OCI-LY7 (cell line): ENCODE results near the gene LRP5. TPM values are rescaled to one million over a fixed set of nuclear protein-coding genes. Genes with fewer than 3 reads are reported as not detected.
A peak's percentile ranks its signal among the peaks of the same experiment; 100 is the strongest.

Source experiments
- BruUV-seq: library from RNA; stranded (reverse); fragments of 400-500 nt; replicated peaks from 2 replicates; lab custom pipeline; 2021; lab: Mats Ljungman, UMichigan
- CTCF ChIA-PET: fragments of 300-600 bp; sonication (Branson Sonifier 250); formaldehyde crosslinking; loops from one replicate; lab custom pipeline; 2022; ENCODE audit warnings: antibody characterized with exemption; ENCODE audit not compliant: unreplicated experiment; lab: Charles Lee
- POLR2A ChIA-PET: fragments of 300-600 bp; sonication (Branson Sonifier 250); formaldehyde crosslinking; loops from one replicate; lab custom pipeline; 2022; ENCODE audit warnings: antibody characterized with exemption; lab: Charles Lee
- DNase-seq: peaks from one replicate; pipeline ENCODE4 v3.0.0-alpha.2; 2015; ENCODE audit warnings: low spot score
- H2AFZ ChIP-seq: fragments of 200-600 bp; sonication (generic), shearing (Covaris generic); 2 replicates; pipeline ENCODE4 v1.6.1; 2014; ENCODE audit warnings: mild to moderate bottlenecking, antibody characterized with exemption, low read length, moderate library complexity
- H3K27ac ChIP-seq: fragments of 200-600 bp; sonication (generic); 2 replicates; pipeline ENCODE4 v1.5.1; 2014; ENCODE audit warnings: mixed run types, low read depth, mild to moderate bottlenecking, moderate library complexity, low read length, inconsistent platforms; ENCODE audit not compliant: poor library complexity, severe bottlenecking
- H3K36me3 ChIP-seq: fragments of 200-600 bp; sonication (generic); 2 replicates; pipeline ENCODE4 v1.6.1; 2014; ENCODE audit warnings: mild to moderate bottlenecking, antibody characterized with exemption, low read length, moderate library complexity, mixed read lengths; ENCODE audit not compliant: insufficient read depth
- H3K4me1 ChIP-seq: fragments of 200-600 bp; sonication (generic); 2 replicates; pipeline ENCODE4 v1.5.1; 2014; ENCODE audit warnings: mild to moderate bottlenecking, low read length; ENCODE audit not compliant: insufficient read depth, poor library complexity, severe bottlenecking
- H3K4me2 ChIP-seq: fragments of 200-600 bp; sonication (generic); 2 replicates; pipeline ENCODE4 v1.6.1; 2014; ENCODE audit warnings: mild to moderate bottlenecking, low read length
- H3K4me3 ChIP-seq: fragments of 200-600 bp; sonication (generic); 2 replicates; pipeline ENCODE4 v1.5.1; 2014; ENCODE audit warnings: mild to moderate bottlenecking, low read depth, low read length; ENCODE audit not compliant: poor library complexity, severe bottlenecking
- H3K79me2 ChIP-seq: fragments of 200-600 bp; sonication (generic); 2 replicates; pipeline ENCODE4 v1.6.1; 2016; ENCODE audit warnings: low read depth, mild to moderate bottlenecking, low read length, moderate library complexity, mixed read lengths; ENCODE audit not compliant: insufficient read depth
- H3K9me2 ChIP-seq: fragments of 200-600 bp; sonication (generic); 2 replicates; pipeline ENCODE4 v1.6.1; 2016; ENCODE audit warnings: mild to moderate bottlenecking, low read length, mixed read lengths; ENCODE audit not compliant: insufficient read depth
- H3K9me3 ChIP-seq: fragments of 200-600 bp; sonication (generic); 2 replicates; pipeline ENCODE4 v1.6.1; 2014; ENCODE audit warnings: mild to moderate bottlenecking, mixed run types, low read length, mixed read lengths
- H4K20me1 ChIP-seq: fragments of 200-600 bp; sonication (generic); 2 replicates; pipeline ENCODE4 v1.6.1; 2014; ENCODE audit warnings: mild to moderate bottlenecking, antibody characterized with exemption, low read length, moderate library complexity, mixed read lengths; ENCODE audit not compliant: insufficient read depth
- EZH2phosphoT487 ChIP-seq: fragments of 200-600 bp; sonication (generic); IDR thresholded peaks from 2 replicates; pipeline ENCODE4 v1.6.1; 2018; ENCODE audit warnings: low read depth, borderline replicate concordance, mild to moderate bottlenecking, mixed run types, antibody characterized with exemption, low read length, moderate library complexity, mixed read lengths
- intact Hi-C: fragments of 100-400 bp; cut with micrococcal nuclease; formaldehyde crosslinking; loops from one replicate; pipeline ENCODE4 v1.10.0; 2022; ENCODE audit not compliant: unreplicated experiment
- total RNA-seq, 2 experiments: library from RNA; depleted of rRNA in 1 of 2; stranded (reverse); fragments of >200 nt in 1 of 2; shearing (Covaris generic) in 1 of 2; gene quantifications; 2 replicates each; pipeline ENCODE4 v1.2.3, GENCODE V29; 2014 to 2022
- TF ChIP-seq, protein P1 (sequence below): fragments of 200-600 bp; sonication (generic); conservative IDR thresholded peaks from 2 replicates; pipeline ENCODE4 v1.5.1; 2014; ENCODE audit warnings: mild to moderate bottlenecking, antibody characterized with exemption, low read length, moderate library complexity, mixed read lengths

Gene LRP5
- total RNA-seq, 2 experiments from 2014 or later = 0.60 TPM; not detected in 1

DNA sequence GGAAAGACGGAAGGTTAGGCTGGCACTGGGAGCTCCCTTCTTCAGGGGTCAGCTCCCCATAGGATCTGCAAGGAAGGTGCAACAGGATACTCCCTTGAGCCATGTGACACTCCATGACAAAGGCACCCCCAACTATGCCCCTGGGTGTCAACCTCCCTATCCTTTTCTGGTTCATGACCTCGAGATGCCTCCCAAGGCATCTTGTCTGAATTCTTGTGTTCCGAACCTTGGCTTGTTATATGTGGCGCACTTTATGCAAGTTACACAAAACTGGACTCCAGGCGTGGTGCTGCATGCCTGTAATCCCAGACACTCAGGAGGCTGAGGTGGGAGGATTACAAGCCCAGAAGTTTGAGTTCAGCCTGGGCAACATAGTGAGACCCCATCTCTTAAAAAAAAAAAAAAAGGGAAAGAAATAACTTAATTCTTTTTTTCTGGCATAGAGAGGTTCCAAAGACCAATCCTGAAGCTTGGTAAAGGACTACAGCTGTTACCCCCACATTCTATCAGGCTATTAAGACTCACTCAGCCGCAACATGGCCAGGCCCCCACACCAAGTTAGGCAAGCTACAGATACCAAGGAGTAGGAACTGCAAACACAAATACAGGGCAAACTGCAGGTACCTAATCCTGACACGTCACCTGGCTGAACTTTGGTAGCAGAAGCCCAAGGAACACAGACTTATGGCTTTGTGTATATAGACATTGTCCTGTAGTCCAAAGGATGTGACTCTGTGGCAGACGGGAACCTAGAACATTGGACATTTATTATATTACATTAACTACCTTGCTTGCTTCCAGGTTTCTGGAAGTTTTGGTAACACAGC lies 42.0 kb upstream of the LRP5 start:
- TF ChIP-seq, protein P1, sequence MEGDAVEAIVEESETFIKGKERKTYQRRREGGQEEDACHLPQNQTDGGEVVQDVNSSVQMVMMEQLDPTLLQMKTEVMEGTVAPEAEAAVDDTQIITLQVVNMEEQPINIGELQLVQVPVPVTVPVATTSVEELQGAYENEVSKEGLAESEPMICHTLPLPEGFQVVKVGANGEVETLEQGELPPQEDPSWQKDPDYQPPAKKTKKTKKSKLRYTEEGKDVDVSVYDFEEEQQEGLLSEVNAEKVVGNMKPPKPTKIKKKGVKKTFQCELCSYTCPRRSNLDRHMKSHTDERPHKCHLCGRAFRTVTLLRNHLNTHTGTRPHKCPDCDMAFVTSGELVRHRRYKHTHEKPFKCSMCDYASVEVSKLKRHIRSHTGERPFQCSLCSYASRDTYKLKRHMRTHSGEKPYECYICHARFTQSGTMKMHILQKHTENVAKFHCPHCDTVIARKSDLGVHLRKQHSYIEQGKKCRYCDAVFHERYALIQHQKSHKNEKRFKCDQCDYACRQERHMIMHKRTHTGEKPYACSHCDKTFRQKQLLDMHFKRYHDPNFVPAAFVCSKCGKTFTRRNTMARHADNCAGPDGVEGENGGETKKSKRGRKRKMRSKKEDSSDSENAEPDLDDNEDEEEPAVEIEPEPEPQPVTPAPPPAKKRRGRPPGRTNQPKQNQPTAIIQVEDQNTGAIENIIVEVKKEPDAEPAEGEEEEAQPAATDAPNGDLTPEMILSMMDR = no peak
- no peak for TF ChIP-seq EZH2phosphoT487
- Histone ChIP-seq H3K9me3 (peaks cover 14% of the 10 kb centered on the region; the same call in 1 of the 2 replicates), H3K4me3 (peak overlapping the region; percentile 83), H4K20me1 (no peaks in the 10 kb centered on the region), H3K4me2 (peak overlapping the region; percentile 86), H2AFZ (no peak overlapping the region), H3K4me1 (peaks cover 71% of the 10 kb centered on the region), H3K27ac (peak overlapping the region; percentile 96), H3K36me3 (peaks cover 55% of the 10 kb centered on the region), H3K79me2 (peaks cover 51% of the 10 kb centered on the region), H3K9me2 (no peaks in the 10 kb centered on the region)
- POLR2A ChIA-PET = interaction anchor here (0.8 to 2.7 kb wide), 2 partner anchors 22 to 25 kb away, joined by 6 to 10 read pairs; no protein-coding TSS in a partner anchor
- intact Hi-C loops = loop anchor here (10.0 kb wide), 1 partner anchor 266 kb away; the partner anchor contains the start of gene UNC93B1
- CTCF ChIA-PET = no interaction called here
- BruUV-seq = no TSS peak
- DNase-seq = no peak

DNA sequence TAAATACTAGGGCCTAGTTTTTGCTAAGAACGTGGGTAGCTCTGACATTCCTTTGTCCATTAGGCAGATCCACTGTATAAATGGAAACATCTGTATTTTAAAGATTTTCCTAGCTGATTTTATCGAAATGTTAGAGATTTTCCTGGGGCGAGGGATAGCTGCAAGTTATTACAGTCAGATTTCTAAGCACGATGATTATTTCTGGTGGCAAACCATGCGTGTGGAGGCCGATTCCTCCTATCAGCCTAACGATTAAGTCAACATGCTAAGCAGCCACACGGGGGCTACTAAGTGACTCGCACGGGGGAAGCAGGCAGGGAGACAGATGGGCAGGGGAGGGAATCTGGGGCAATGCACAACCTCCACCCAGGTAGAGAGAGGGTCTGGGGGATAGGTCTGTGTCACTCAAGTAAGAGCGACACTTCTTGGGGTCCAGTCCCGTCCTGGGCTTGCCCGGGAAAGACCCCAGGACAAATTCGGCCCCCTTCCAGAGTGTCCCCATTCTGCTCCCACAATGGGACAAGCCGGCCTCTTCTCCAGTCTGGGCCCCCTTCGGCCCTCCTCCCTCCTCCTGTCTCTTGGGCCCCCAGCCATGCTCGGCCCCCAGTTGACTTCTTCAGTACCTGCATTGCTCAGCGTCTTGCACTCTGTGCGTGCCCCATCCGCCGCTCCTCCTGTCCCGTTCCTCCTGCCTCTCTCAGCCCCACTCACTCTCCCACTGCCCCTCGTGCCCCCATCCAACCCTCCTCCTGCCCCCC lies 41.2 kb upstream of the LRP5 start:
- Histone ChIP-seq H3K36me3 (peaks cover 51% of the 10 kb centered on the region), H4K20me1 (no peaks in the 10 kb centered on the region), H3K4me2 (peak overlapping the region; percentile 86), H3K79me2 (peaks cover 46% of the 10 kb centered on the region), H2AFZ (no peak overlapping the region), H3K9me2 (no peaks in the 10 kb centered on the region), H3K27ac (peak overlapping the region; percentile 96), H3K9me3 (peaks cover 18% of the 10 kb centered on the region; the same call in 1 of the 2 replicates), H3K4me3 (peak overlapping the region; percentile 83), H3K4me1 (peaks cover 63% of the 10 kb centered on the region)
- CTCF ChIA-PET = no interaction called here
- POLR2A ChIA-PET = interaction anchor here (0.8 to 2.7 kb wide), 3 partner anchors 22 to 25 kb away, joined by 6 to 11 read pairs (median 10); no protein-coding TSS in a partner anchor
- no peak for TF ChIP-seq EZH2phosphoT487
- TF ChIP-seq, protein P1 = peak; percentile 70
- intact Hi-C loops = loop anchor here (10.0 kb wide), 1 partner anchor 266 kb away; the partner anchor contains the start of gene UNC93B1
- DNase-seq = peak; percentile 90
- no TSS peak for BruUV-seq
